Upper lobe of left lung (tissue), 6 donors: Measurements from ENCODE around the gene C1orf198. TPM values are rescaled to one million over a fixed set of nuclear protein-coding genes. Genes with fewer than 3 reads are reported as not detected.

ENCODE experiments used
- ATAC-seq, 2 donors: fragments of 200-7000 bp; cut with Tn5 transposase; one replicate each; pipeline ENCODE4 v1.9.1; 2022; ENCODE audit warnings: mild to moderate bottlenecking in 2 of 2, moderate library complexity in 2 of 2; ENCODE audit not compliant: low FRiP score in 2 of 2
- DNase-seq, 2 donors: peaks; one replicate each; pipeline ENCODE4 v3.0.0-alpha.2; 2019 to 2020
- H3K27ac ChIP-seq, 4 donors: fragments of 200-600 bp; sonication (generic); one replicate each; pipeline ENCODE4 v1.5.1; 2016 to 2019
- H3K27me3 ChIP-seq, 4 donors: fragments of 200-600 bp; sonication (generic); one replicate each; pipeline ENCODE4 v1.5.1; 2017 to 2019
- H3K36me3 ChIP-seq, 4 donors: fragments of 200-600 bp; sonication (generic); one replicate each; pipeline ENCODE4 v1.5.1; 2016 to 2019
- H3K4me1 ChIP-seq, 4 donors: fragments of 200-600 bp; sonication (generic); one replicate each; pipeline ENCODE4 v1.5.1; 2018 to 2019
- H3K4me3 ChIP-seq, 4 donors: fragments of 200-600 bp; sonication (generic); one replicate each; pipeline ENCODE4 v1.5.1; 2017 to 2019; ENCODE audit warnings: mild to moderate bottlenecking in 2 of 4, moderate library complexity in 1 of 4
- H3K9me3 ChIP-seq, 4 donors: fragments of 200-600 bp; sonication (generic); one replicate each; pipeline ENCODE4 v1.5.1; 2018 to 2019
- CTCF ChIP-seq, 6 experiments: fragments of 450-650 bp in 4 of 6; fragments of 200-600 bp in 2 of 6; sonication (generic) in 2 of 6; IDR thresholded peaks; one replicate each; pipeline ENCODE4 v1.5.1; 2016 to 2019; ENCODE audit warnings: antibody characterized with exemption in 6 of 6
- EP300 ChIP-seq, 4 donors: sonication (generic); formaldehyde crosslinking; IDR thresholded peaks; one replicate each; pipeline ENCODE4 v1.5.1; 2017; ENCODE audit warnings: antibody characterized with exemption in 4 of 4, control low read depth in 2 of 4
- POLR2A ChIP-seq, 4 donors: fragments of 450-650 bp; IDR thresholded peaks; one replicate each; pipeline ENCODE4 v1.5.1; 2016 to 2017; ENCODE audit warnings: antibody characterized with exemption in 4 of 4, mild to moderate bottlenecking in 2 of 4
- POLR2AphosphoS5 ChIP-seq, 2 donors: sonication (generic); formaldehyde crosslinking; IDR thresholded peaks; one replicate each; pipeline ENCODE4 v1.5.1; 2017; ENCODE audit warnings: antibody characterized with exemption in 2 of 2
- WGBS, 2 donors: methylation state at CpG; one replicate each; pipeline ENCODE4 v1.1.5; 2017 to 2018; 5-methylcytosine and 5-hydroxymethylcytosine counted together
- total RNA-seq, 6 donors: library from RNA; depleted of rRNA in 4 of 6; stranded (reverse); fragments of >200 nt in 4 of 6; gene quantifications; one replicate each; pipeline versions ENCODE4 v1.1.0 to v1.2.1, GENCODE V29; 2016 to 2021
- donor health status: DM: no; HTN: no; CAD: no; lungs with moderate emphysema.
- donor health status: DM: no; HTN: yes; CAD: no; lungs with severe emphysema.

Gene C1orf198
- total RNA-seq, 6 donors from 2014 or later = 51.3 to 241 (median 125) TPM

GRCh38 chr1:230913496-230913895 lies 45.2 kb upstream of the C1orf198 start:
- H3K36me3 ChIP-seq = peaks cover 0 to 70% (median 12%) of the 10 kb centered on the region in 4 donors
- H3K27ac ChIP-seq = no peak overlapping the region
- ATAC-seq = no peak

GRCh38 chr1:230910755-230911117 lies 42.4 kb upstream of the C1orf198 start:
- Histone ChIP-seq H3K36me3 (peaks cover 6 to 81% (median 15%) of the 10 kb centered on the region in 4 donors), H3K4me1 (peaks cover 4 to 7% (median 6%) of the 10 kb centered on the region in 4 donors), H3K4me3 (no peak overlapping the region), H3K27me3 (no peaks in the 10 kb centered on the region), H3K27ac (no peak overlapping the region), H3K9me3 (no peaks in the 10 kb centered on the region)
- no peak for TF ChIP-seq CTCF (IDR thresholded peaks at IDR 0.05)
- no peak for TF ChIP-seq POLR2AphosphoS5 (IDR thresholded peaks at IDR 0.05)
- no peak for TF ChIP-seq POLR2A (IDR thresholded peaks at IDR 0.05)
- TF ChIP-seq EP300 (IDR thresholded peaks at IDR 0.05) = no peak
- no peak for DNase-seq
- no peak for ATAC-seq

More at GRCh38 chr1:230913496-230913895, 45.2 kb upstream of the C1orf198 start:
- DNase-seq = no peak
- Histone ChIP-seq H3K9me3 (no peaks in the 10 kb centered on the region), H3K4me1 (peaks cover 0 to 4% (median 0%) of the 10 kb centered on the region in 4 donors), H3K27me3 (no peaks in the 10 kb centered on the region), H3K4me3 (no peak overlapping the region)
- no peak for TF ChIP-seq POLR2AphosphoS5 (IDR thresholded peaks at IDR 0.05)
- no peak for TF ChIP-seq EP300 (IDR thresholded peaks at IDR 0.05)
- no peak for TF ChIP-seq CTCF (IDR thresholded peaks at IDR 0.05)
- no peak for TF ChIP-seq POLR2A (IDR thresholded peaks at IDR 0.05)
- WGBS, 2 donors = 84 to 93% methylated on average over 2 of the region's 2 CpGs

GRCh38 chr1:230909974-230910754 lies 41.8 kb upstream of the C1orf198 start:
- Histone ChIP-seq H3K9me3 (no peaks in the 10 kb centered on the region), H3K4me3 (no peak overlapping the region), H3K27ac (no peak overlapping the region), H3K4me1 (peaks cover 4 to 7% (median 6%) of the 10 kb centered on the region in 4 donors), H3K36me3 (peaks cover 6 to 83% (median 15%) of the 10 kb centered on the region in 4 donors), H3K27me3 (no peaks in the 10 kb centered on the region)
- no peak for DNase-seq
- TF ChIP-seq POLR2A (IDR thresholded peaks at IDR 0.05) (no peak), EP300 (IDR thresholded peaks at IDR 0.05) (no peak), CTCF (IDR thresholded peaks at IDR 0.05) (no peak), POLR2AphosphoS5 (IDR thresholded peaks at IDR 0.05) (no peak)
- WGBS, 2 donors = 82 to 88% methylated on average over 13 of the region's 13 CpGs
- peak; percentile 24 to 63 for ATAC-seq

GRCh38 chr1:230907472-230908205 lies 39.3 kb upstream of the C1orf198 start:
- peaks cover 6 to 71% (median 12%) of the 10 kb centered on the region in 4 donors for H3K36me3 ChIP-seq
- no peak overlapping the region for H3K4me3 ChIP-seq
- ATAC-seq (peak in 1 of 2 donors; percentile 71), DNase-seq (no peak)
- no peaks in the 10 kb centered on the region for H3K27me3 ChIP-seq
- 63 to 77% methylated on average over 4 of the region's 4 CpGs for WGBS, 2 donors
- H3K9me3 ChIP-seq = no peaks in the 10 kb centered on the region
- TF ChIP-seq POLR2AphosphoS5 (IDR thresholded peaks at IDR 0.05) (no peak), EP300 (IDR thresholded peaks at IDR 0.05) (no peak), CTCF (IDR thresholded peaks at IDR 0.05) (no peak), POLR2A (IDR thresholded peaks at IDR 0.05) (no peak)
- H3K4me1 ChIP-seq = peaks cover 0 to 7% (median 6%) of the 10 kb centered on the region in 4 donors
- H3K27ac ChIP-seq = peak overlapping the region in 1 of 4 donors; percentile 35
